Upper lobe of left lung (tissue), 4 donors: ENCODE data around the gene TAS2R46.

Source experiments
- EP300 ChIP-seq, 4 donors: sonication (generic); formaldehyde crosslinking; IDR thresholded peaks; one replicate each; pipeline ENCODE4 v1.5.1; 2017; ENCODE audit warnings: antibody characterized with exemption in 4 of 4, control low read depth in 2 of 4
- POLR2A ChIP-seq, 4 donors: fragments of 450-650 bp; IDR thresholded peaks; one replicate each; pipeline ENCODE4 v1.5.1; 2016 to 2017; ENCODE audit warnings: antibody characterized with exemption in 4 of 4, mild to moderate bottlenecking in 2 of 4

GRCh38 chr12:11039171-11039570 is 22.9 kb downstream of the TAS2R46 start:
- TF ChIP-seq POLR2A (IDR thresholded peaks at IDR 0.05), result no peak
- TF ChIP-seq EP300 (IDR thresholded peaks at IDR 0.05), result no peak
